Measurements from ENCODE around the gene PAQR4.

The PAQR4 gene

GRCh38 chr16:2966808-2967191 is 2.3 kb upstream of the PAQR4 start:
- WGBS, 2 experiments (ENCODE audit: insufficient coverage in 2 of 2) = 85 to 96% methylated on average over 39 to 46 of the region's 46 CpGs
- no peaks in the 10 kb centered on the region for H3K36me3 ChIP-seq (ENCODE audit: control insufficient read depth, insufficient read depth, low read length)
- no peak overlapping the region for H3K4me3 ChIP-seq (ENCODE audit: extremely low read depth, insufficient read depth, low read length, poor library complexity, severe bottlenecking)
- no peaks in the 10 kb centered on the region for H3K9me3 ChIP-seq (ENCODE audit: control insufficient read depth, low read length)
- peaks cover 3% of the 10 kb centered on the region for H3K4me1 ChIP-seq (ENCODE audit: control insufficient read depth, insufficient read depth, low read length, poor library complexity, severe bottlenecking)
- H3K27ac ChIP-seq (ENCODE audit: low read depth, low read length, severe bottlenecking) = no peak overlapping the region

- H3K4me3 ChIP-seq (ENCODE audit: extremely low read depth, insufficient read depth, low read length, poor library complexity, severe bottlenecking) = no peak overlapping the region
- no peaks in the 10 kb centered on the region for H3K9me3 ChIP-seq (ENCODE audit: control insufficient read depth, low read length)
- peaks cover 3% of the 10 kb centered on the region for H3K4me1 ChIP-seq (ENCODE audit: control insufficient read depth, insufficient read depth, low read length, poor library complexity, severe bottlenecking)
- H3K27ac ChIP-seq (ENCODE audit: low read depth, low read length, severe bottlenecking) = no peak overlapping the region
- WGBS, 2 experiments (ENCODE audit: insufficient coverage in 2 of 2) = 93 to 96% methylated on average over 36 to 46 of the region's 51 CpGs
- peaks cover under 1% of the 10 kb centered on the region for H3K36me3 ChIP-seq (ENCODE audit: control insufficient read depth, insufficient read depth, low read length)
Measured at GRCh38 chr16:2967211-2967631, 1.9 kb upstream of the PAQR4 start.

- no peak overlapping the region for H3K27ac ChIP-seq (ENCODE audit: low read depth, low read length, severe bottlenecking)
- no peaks in the 10 kb centered on the region for H3K9me3 ChIP-seq (ENCODE audit: control insufficient read depth, low read length)
- no peak overlapping the region for H3K4me3 ChIP-seq (ENCODE audit: extremely low read depth, insufficient read depth, low read length, poor library complexity, severe bottlenecking)
- peaks cover under 1% of the 10 kb centered on the region for H3K4me1 ChIP-seq (ENCODE audit: control insufficient read depth, insufficient read depth, low read length, poor library complexity, severe bottlenecking)
- H3K36me3 ChIP-seq (ENCODE audit: control insufficient read depth, insufficient read depth, low read length) = peaks cover 6% of the 10 kb centered on the region
- WGBS, 2 experiments (ENCODE audit: insufficient coverage in 2 of 2) = 96% methylated on average over 32 to 33 of the region's 33 CpGs
Measured at GRCh38 chr16:2967721-2968161, 1.4 kb upstream of the PAQR4 start.

GRCh38 chr16:2968368-2968737 is 795 bp upstream of the PAQR4 start:
- Histone ChIP-seq H3K36me3 (ENCODE audit: control insufficient read depth, insufficient read depth, low read length) (peaks cover 10% of the 10 kb centered on the region), H3K27ac (ENCODE audit: low read depth, low read length, severe bottlenecking) (no peak overlapping the region), H3K4me1 (ENCODE audit: control insufficient read depth, insufficient read depth, low read length, poor library complexity, severe bottlenecking) (no peaks in the 10 kb centered on the region), H3K4me3 (ENCODE audit: extremely low read depth, insufficient read depth, low read length, poor library complexity, severe bottlenecking) (peak overlapping the region; percentile 64), H3K9me3 (ENCODE audit: control insufficient read depth, low read length) (no peaks in the 10 kb centered on the region)
- 51 to 54% methylated on average over 18 of the region's 18 CpGs for WGBS, 2 experiments (ENCODE audit: insufficient coverage in 2 of 2)

GRCh38 chr16:2969545-2970521 is 685 bp downstream of the PAQR4 start:
- no peaks in the 10 kb centered on the region for H3K4me1 ChIP-seq (ENCODE audit: control insufficient read depth, insufficient read depth, low read length, poor library complexity, severe bottlenecking)
- peak overlapping the region; percentile 64 for H3K4me3 ChIP-seq (ENCODE audit: extremely low read depth, insufficient read depth, low read length, poor library complexity, severe bottlenecking)
- WGBS, 2 experiments (ENCODE audit: insufficient coverage in 2 of 2) = 1% methylated on average over 60 to 75 of the region's 83 CpGs
- H3K9me3 ChIP-seq (ENCODE audit: control insufficient read depth, low read length) = no peaks in the 10 kb centered on the region
- H3K36me3 ChIP-seq (ENCODE audit: control insufficient read depth, insufficient read depth, low read length) = peaks cover 23% of the 10 kb centered on the region
- H3K27ac ChIP-seq (ENCODE audit: low read depth, low read length, severe bottlenecking) = no peak overlapping the region

- H3K4me1 ChIP-seq (ENCODE audit: control insufficient read depth, insufficient read depth, low read length, poor library complexity, severe bottlenecking) = no peaks in the 10 kb centered on the region
- 79 to 84% methylated on average over 5 to 6 of the region's 6 CpGs for WGBS, 2 experiments (ENCODE audit: insufficient coverage in 2 of 2)
- H3K4me3 ChIP-seq (ENCODE audit: extremely low read depth, insufficient read depth, low read length, poor library complexity, severe bottlenecking) = peak overlapping the region; percentile 64
- H3K36me3 ChIP-seq (ENCODE audit: control insufficient read depth, insufficient read depth, low read length) = peaks cover 27% of the 10 kb centered on the region
- H3K27ac ChIP-seq (ENCODE audit: low read depth, low read length, severe bottlenecking) = no peak overlapping the region
- H3K9me3 ChIP-seq (ENCODE audit: control insufficient read depth, low read length) = no peaks in the 10 kb centered on the region
Measured at GRCh38 chr16:2970563-2970962, 1.4 kb downstream of the PAQR4 start.

- 97 to 98% methylated on average over 28 to 33 of the region's 35 CpGs for WGBS, 2 experiments (ENCODE audit: insufficient coverage in 2 of 2)
- no peaks in the 10 kb centered on the region for H3K4me1 ChIP-seq (ENCODE audit: control insufficient read depth, insufficient read depth, low read length, poor library complexity, severe bottlenecking)
- H3K27ac ChIP-seq (ENCODE audit: low read depth, low read length, severe bottlenecking) = no peak overlapping the region
- H3K36me3 ChIP-seq (ENCODE audit: control insufficient read depth, insufficient read depth, low read length) = peaks cover 35% of the 10 kb centered on the region
- peak overlapping the region; percentile 64 for H3K4me3 ChIP-seq (ENCODE audit: extremely low read depth, insufficient read depth, low read length, poor library complexity, severe bottlenecking)
- H3K9me3 ChIP-seq (ENCODE audit: control insufficient read depth, low read length) = no peaks in the 10 kb centered on the region
Measured at GRCh38 chr16:2971134-2971984, 2.2 kb downstream of the PAQR4 start.

GRCh38 chr16:2971985-2972784 is 3.0 kb downstream of the PAQR4 start:
- H3K4me1 ChIP-seq (ENCODE audit: control insufficient read depth, insufficient read depth, low read length, poor library complexity, severe bottlenecking) = no peaks in the 10 kb centered on the region
- no peak overlapping the region for H3K4me3 ChIP-seq (ENCODE audit: extremely low read depth, insufficient read depth, low read length, poor library complexity, severe bottlenecking)
- peak overlapping the region; percentile 5 for H3K27ac ChIP-seq (ENCODE audit: low read depth, low read length, severe bottlenecking)
- no peaks in the 10 kb centered on the region for H3K9me3 ChIP-seq (ENCODE audit: control insufficient read depth, low read length)
- WGBS, 2 experiments (ENCODE audit: insufficient coverage in 2 of 2) = 91% methylated on average over 14 to 15 of the region's 15 CpGs
- peaks cover 40% of the 10 kb centered on the region for H3K36me3 ChIP-seq (ENCODE audit: control insufficient read depth, insufficient read depth, low read length)

- no peak overlapping the region for H3K27ac ChIP-seq (ENCODE audit: low read depth, low read length, severe bottlenecking)
- WGBS, 2 experiments (ENCODE audit: insufficient coverage in 2 of 2) = 83 to 98% methylated on average over 5 of the region's 5 CpGs
Measured at GRCh38 chr16:2973093-2973492, 3.9 kb downstream of the PAQR4 start.

More at GRCh38 chr16:2973093-2973492, 3.9 kb downstream of the PAQR4 start:
- Histone ChIP-seq H3K9me3 (ENCODE audit: control insufficient read depth, low read length) (no peaks in the 10 kb centered on the region), H3K36me3 (ENCODE audit: control insufficient read depth, insufficient read depth, low read length) (peaks cover 47% of the 10 kb centered on the region), H3K4me1 (ENCODE audit: control insufficient read depth, insufficient read depth, low read length, poor library complexity, severe bottlenecking) (no peaks in the 10 kb centered on the region), H3K4me3 (ENCODE audit: extremely low read depth, insufficient read depth, low read length, poor library complexity, severe bottlenecking) (no peak overlapping the region)
